Inflammatory macrophage treated with lipopolysaccharide for 1 hour (primary cell): ENCODE measurements around the gene MYL3.
"Not testable (repeated sequence)": the region's sequence is repeated elsewhere in the genome, so short reads cannot be mapped to it uniquely, and the experiment has no call there.

Source experiments
- DNase-seq, 2 donors: peaks; one replicate each; pipeline ENCODE4 v3.0.0-alpha.2; 2020 to 2022

The MYL3 gene

GRCh38 chr3:46863261-46863782 is at the start of gene MYL3:
MYL3 (minus strand) TSS chr3:46863444; CDS start chr3:46863390, 54 bp downstream.
- no peak for DNase-seq

GRCh38 chr3:46912986-46913385 is 49.7 kb upstream of the MYL3 start:
- DNase-seq: no peak

- DNase-seq: not testable (repeated sequence)
Measured at GRCh38 chr3:46910914-46911313, 47.7 kb upstream of the MYL3 start.

GRCh38 chr3:46910166-46910760 is 47.0 kb upstream of the MYL3 start:
- no peak for DNase-seq

GRCh38 chr3:46909535-46910161 is 46.4 kb upstream of the MYL3 start:
- peak; percentile 69 to 91 for DNase-seq

- no peak for DNase-seq
Measured at GRCh38 chr3:46908986-46909534, 45.8 kb upstream of the MYL3 start.

- no peak for DNase-seq
Measured at GRCh38 chr3:46908294-46908985, 45.2 kb upstream of the MYL3 start.

- no peak for DNase-seq
Measured at GRCh38 chr3:46907960-46908293, 44.7 kb upstream of the MYL3 start.

GRCh38 chr3:46907271-46907670 is 44.0 kb upstream of the MYL3 start:
- no peak for DNase-seq

GRCh38 chr3:46906471-46907058 is 43.3 kb upstream of the MYL3 start:
- no peak for DNase-seq

GRCh38 chr3:46905661-46906451 is 42.6 kb upstream of the MYL3 start:
- no peak for DNase-seq

- DNase-seq: no peak
Measured at GRCh38 chr3:46905213-46905560, 41.9 kb upstream of the MYL3 start.

GRCh38 chr3:46904303-46905212 is 41.3 kb upstream of the MYL3 start:
- DNase-seq: no peak

GRCh38 chr3:46903341-46904302 is 40.4 kb upstream of the MYL3 start:
- DNase-seq: no peak

GRCh38 chr3:46902188-46902631 is 39.0 kb upstream of the MYL3 start:
- no peak for DNase-seq

- DNase-seq: no peak
Measured at GRCh38 chr3:46901591-46902187, 38.4 kb upstream of the MYL3 start.

- DNase-seq: no peak
Measured at GRCh38 chr3:46901061-46901460, 37.8 kb upstream of the MYL3 start.

- DNase-seq: no peak
Measured at GRCh38 chr3:46900356-46900755, 37.1 kb upstream of the MYL3 start.

GRCh38 chr3:46900007-46900292 is 36.7 kb upstream of the MYL3 start:
- DNase-seq: no peak
